NCI-H2029 (cell line): ENCODE data around the gene GCNT4.

Source experiments
- DNase-seq: peaks from one replicate; lab custom pipeline; 2025; lab: John Stamatoyannopoulos, UW

Gene GCNT4

GRCh38 chr5:75050415-75050814, 1.9 kb downstream of the GCNT4 start:
- DNase-seq = no peak

GRCh38 chr5:75049456-75050351, 2.7 kb downstream of the GCNT4 start:
- DNase-seq = peak; percentile 51

GRCh38 chr5:75048457-75048953, 3.9 kb downstream of the GCNT4 start:
- DNase-seq = no peak

DNA sequence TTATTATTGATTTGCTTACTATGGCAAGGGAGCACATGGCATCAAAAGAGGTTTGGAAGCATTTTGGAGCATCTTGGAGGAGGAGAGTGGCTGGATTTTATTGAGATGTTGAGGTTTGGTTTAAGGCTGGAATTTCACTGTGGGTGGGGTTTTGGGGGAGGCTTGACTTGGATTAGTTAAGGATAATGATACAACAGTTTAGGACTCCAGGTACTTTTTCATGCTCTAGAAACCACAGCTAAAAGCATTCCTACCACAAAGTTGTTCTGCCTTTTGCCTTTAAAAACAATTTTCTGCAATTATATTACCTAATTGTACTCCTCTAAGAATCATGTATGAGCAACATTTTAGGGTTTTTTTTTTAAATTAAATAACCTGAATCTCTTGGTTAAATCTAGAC, 5.0 kb downstream of the GCNT4 start:
- DNase-seq = no peak

- no peak for DNase-seq
Measured at GRCh38 chr5:75046366-75047142, 5.8 kb downstream of the GCNT4 start.

DNA sequence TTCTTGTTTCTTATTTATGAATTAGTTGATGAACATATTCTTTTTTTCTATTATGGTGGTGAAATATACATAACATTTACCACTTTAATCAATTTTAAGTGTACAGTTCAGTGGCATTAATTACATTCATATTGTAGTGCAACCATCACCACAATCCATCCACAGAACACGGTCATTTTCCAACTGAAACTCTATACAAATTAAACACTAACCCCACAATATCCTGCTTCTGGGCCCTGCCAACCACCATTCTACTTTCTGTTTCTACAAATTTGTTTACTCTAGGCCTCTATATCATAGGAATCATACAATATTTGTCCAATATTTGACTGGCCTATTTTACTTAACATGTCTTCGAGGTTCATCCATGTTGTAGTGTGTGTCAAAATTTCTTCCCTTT, 7.3 kb downstream of the GCNT4 start:
- DNase-seq = peak; percentile 26

GRCh38 chr5:75044406-75044805, 8.0 kb downstream of the GCNT4 start:
- DNase-seq = peak; percentile 42

DNA sequence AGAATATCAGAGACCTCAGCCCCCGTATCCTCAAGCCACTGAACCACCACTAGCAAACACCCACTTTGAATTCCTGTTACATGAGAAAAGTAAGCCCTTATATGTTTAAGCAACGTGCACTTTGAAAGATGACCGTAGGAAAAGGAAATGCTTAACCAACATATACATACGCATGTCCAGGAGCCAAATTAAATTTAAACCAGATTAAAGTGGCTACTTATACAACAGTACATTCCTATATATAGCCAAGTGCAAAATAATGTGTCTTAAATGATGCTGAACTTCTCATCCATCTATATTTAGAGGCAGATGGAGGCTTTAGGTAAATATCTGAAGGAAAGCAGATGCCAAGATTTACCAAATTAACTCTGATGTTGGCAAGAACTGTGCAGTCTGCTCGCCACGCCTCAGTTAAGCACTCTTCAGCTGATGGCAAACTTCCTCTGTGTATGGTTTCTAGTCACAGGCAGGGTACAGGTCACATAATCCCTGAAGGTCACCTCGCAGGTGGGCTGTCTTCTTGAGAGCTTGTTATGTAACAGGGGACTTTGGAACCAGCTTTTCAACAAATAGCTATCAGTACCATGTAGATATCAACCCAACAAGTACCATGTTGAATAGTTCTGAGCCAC, 8.6 kb downstream of the GCNT4 start:
- no peak for DNase-seq

- no peak for DNase-seq
Measured at GRCh38 chr5:75042522-75042921, 9.8 kb downstream of the GCNT4 start.

GRCh38 chr5:75040973-75041372, 11.4 kb downstream of the GCNT4 start:
- no peak for DNase-seq

GRCh38 chr5:75037106-75037505, 15.3 kb downstream of the GCNT4 start:
- DNase-seq = peak; percentile 52

GRCh38 chr5:75034137-75034739, 18.1 kb downstream of the GCNT4 start:
- peak; percentile 81 for DNase-seq

DNA sequence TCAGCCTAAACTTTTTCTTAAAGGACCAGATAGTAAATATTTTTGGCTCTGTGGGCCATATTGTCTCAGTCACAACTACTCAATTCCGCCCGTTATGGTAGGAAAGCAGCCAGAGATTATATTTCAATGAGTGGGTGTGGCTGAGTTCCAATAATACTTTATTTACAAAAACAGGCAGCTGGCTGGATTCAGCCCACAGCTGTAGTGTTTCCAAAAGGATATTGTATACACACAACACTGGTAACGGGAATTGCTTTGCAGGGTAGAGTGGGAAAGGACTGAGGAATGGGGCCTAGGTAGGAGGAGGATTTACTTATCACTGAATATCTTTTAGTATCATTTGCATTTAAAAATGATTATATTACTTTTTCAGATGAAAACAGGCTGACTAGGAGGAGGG, 21.0 kb downstream of the GCNT4 start:
- DNase-seq = peak; percentile 49

GRCh38 chr5:75028090-75028489, 24.3 kb downstream of the GCNT4 start:
- DNase-seq = no peak

DNA sequence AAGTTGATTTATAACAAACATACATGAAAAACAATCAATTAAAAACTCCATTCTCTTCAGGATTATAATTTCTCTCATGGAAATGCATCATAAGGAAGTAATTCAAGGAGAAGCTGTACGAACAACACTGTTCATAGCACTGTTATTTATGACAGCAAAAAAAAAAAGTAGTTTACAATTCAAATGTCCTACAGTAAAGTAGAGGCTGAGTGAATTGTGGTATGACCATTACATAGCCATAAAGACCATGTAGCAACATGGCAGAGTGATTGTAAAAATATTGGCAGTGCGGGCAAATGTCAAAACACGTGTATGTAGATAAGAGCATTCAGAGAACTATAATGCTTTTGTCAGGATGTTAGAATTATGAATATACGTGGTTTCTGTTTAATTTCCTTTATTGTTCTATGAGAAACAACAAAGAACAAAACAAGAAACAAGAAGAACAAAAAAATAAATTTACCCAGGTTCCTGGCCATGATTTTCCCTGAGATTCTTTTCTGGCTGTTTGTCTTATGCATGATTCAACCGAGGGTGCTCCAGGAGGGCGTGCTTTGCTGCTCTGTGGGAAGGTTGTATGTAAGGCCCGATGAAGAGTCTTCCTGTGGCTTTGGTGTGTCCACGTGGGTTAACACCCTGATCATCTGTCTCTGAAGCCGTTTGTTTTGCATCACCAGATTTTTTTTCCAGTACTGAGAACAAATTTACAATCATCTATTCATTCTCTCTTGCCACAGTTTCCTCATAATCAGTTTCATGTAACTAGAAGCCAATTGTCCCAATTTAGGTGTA, 28.8 kb downstream of the GCNT4 start:
- DNase-seq = no peak

DNA sequence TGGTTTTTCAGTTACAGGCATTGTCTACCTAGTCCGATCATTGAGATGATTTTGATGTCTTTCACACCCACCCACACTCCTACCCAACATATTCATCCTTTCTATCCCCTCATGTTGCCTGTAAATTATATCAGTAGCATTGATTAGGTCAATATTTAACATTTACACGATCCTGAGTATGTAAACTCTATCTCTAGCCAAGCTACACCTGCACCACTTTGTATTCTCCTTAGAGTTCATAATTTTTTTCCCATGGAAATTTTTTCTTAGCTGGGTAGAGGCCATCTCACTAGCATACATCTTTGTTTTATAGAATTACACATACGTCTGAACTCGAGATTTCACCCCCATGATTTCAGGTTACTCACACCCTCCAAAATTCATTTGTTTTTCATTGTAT, 30.6 kb downstream of the GCNT4 start:
- no peak for DNase-seq

GRCh38 chr5:75021219-75021618, 31.1 kb downstream of the GCNT4 start:
- DNase-seq = no peak

- no peak for DNase-seq
Measured at GRCh38 chr5:75020016-75020656, 32.2 kb downstream of the GCNT4 start.

DNA sequence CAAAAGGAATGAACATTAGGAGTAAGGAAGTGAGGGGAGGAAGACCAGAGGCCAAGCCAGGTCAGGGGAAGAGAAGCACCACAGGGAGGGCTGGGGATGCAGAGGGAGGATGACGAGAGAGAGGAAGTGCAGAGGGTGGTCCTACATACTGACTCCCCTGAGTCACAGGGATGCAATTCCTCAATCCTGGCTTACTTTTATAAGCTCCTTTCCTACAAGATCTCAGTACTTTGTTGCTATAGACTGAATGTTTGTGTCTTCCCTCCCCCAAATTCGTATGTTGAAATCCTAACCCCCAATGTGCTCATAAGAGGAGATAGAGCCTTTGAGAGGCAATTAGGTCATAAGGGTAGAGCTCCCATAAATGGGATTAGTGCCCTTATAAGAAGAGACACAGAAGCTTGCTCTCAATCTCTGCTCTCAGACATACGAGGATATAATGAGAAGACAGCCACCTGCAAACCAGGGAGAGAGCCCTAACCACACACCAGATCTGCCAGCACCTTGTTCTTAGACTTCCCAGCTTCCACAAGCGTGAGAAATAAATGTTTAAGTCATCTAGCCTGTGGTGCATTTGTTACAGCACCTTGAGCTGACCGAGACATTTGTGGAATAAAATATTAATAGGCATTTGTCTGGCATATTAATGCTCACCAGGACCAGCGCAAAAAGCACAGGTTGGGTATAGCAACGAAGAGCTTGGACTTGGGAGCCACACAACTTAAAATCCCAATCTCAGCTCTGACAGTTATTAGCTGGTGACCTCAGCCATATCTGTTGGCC, 33.4 kb downstream of the GCNT4 start:
- DNase-seq = no peak

- DNase-seq = no peak
Measured at GRCh38 chr5:75017971-75018370, 34.4 kb downstream of the GCNT4 start.
